GM12872 (cell line): ENCODE data around the gene SMIM21.

Source experiments
- TF ChIP-seq, protein P1 (sequence below): IDR thresholded peaks from 3 replicates; pipeline ENCODE4 v1.5.1; 2011; ENCODE audit warnings: low read depth, mild to moderate bottlenecking, low read length, moderate library complexity; ENCODE audit not compliant: insufficient read depth

SMIM21 gene

DNA sequence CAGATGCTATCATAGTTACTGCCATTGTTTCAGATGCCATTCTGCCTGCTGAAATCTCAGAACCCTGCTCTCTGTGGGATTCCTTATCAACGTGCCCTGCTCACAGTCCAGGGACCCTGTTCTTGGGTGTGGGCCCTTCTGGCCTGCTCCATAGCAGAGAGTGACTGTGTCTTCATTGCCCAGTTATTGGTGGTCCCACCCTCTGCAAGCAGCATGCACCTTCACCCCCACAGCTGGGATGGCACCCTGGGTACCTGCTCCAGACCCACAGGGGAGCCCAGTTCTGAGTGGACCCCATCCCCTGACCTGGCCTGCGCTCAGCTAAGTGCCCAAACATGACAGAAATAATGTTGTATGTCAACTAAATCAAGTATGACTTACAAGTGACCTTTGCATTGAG, 36.6 kb downstream of the SMIM21 start:
- TF ChIP-seq, protein P1, sequence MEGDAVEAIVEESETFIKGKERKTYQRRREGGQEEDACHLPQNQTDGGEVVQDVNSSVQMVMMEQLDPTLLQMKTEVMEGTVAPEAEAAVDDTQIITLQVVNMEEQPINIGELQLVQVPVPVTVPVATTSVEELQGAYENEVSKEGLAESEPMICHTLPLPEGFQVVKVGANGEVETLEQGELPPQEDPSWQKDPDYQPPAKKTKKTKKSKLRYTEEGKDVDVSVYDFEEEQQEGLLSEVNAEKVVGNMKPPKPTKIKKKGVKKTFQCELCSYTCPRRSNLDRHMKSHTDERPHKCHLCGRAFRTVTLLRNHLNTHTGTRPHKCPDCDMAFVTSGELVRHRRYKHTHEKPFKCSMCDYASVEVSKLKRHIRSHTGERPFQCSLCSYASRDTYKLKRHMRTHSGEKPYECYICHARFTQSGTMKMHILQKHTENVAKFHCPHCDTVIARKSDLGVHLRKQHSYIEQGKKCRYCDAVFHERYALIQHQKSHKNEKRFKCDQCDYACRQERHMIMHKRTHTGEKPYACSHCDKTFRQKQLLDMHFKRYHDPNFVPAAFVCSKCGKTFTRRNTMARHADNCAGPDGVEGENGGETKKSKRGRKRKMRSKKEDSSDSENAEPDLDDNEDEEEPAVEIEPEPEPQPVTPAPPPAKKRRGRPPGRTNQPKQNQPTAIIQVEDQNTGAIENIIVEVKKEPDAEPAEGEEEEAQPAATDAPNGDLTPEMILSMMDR = no peak

DNA sequence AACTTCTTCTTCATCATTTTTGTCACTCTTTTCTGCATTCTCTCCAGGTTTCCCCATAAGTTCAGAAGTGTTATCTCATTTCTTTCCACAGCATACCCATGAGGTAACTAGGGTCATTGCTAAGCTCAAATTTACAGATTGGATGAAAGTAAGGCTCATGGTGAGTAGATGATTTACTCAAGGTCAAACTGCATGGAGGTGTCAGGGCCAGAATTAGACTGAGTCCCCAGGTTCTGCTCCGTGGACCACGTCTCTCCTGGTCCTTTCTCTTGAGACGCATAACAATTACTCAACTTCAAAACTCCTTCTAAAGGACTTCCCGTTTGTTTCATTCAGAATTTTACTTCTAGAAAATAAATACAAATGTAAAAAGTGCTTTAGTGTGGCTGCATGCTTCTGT, 43.4 kb downstream of the SMIM21 start:
- TF ChIP-seq, protein P1 = no peak

DNA sequence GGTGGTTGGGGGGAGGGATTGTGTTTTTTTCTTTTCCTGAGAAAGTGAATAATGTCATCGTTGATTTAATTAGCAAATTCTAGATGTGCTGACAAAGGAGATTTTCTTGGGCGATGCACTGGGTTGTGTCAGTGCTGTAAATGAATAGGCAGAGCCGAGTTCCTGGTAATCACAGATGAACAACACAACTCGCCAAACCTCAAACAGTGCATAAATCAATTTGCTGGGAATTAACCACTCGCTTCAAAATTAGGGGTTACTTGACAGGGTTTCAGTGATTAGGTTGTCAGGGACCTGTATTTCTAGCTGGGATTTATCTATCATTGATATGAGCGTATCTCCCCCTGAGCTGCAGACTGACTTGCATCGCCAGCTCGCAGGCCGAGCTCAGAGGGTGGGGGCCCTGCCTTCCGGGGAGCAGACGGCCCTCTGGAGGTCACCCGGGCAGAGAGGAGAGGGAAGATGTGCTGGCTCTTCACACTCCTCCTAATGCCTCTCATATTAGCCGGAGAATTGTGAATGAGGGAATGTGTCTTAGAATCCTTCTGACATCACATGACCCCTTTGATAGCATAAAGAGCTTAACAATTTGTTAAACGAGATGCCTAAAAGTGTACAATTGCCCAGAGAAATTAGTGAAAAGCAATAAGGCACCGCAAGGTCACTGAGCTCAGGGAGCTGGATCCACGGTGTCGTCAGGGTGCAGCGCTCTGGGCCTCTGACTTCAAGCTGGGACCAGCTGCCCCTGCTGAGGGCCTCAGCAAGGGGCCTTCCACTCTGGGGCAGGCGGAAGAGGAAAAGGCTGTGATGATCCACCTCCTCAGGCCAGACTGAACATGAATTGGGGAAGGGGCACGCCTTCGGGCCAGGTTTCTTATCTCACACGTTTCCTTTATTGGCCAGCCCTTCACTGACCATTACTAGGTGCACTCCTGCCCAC, 48.9 kb downstream of the SMIM21 start:
- TF ChIP-seq, protein P1 = no peak

DNA sequence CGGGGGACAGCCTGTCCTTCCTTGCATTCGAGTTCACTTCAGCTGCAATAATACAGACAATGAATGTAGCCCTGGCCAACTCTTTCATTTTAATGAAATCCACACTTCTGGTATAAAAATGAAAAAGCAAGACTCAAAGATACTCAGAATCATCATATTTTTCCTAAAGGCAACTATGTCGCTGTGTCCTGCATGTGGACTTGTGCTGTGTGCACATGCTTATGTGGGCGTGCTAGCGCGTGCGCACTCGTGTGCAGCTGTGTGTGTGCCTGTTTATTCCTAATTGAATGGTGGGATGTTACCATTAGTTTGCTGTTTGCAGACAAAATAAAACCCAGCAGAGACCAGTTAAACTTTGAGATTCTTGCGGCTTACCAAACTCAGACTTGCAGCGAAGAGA, 49.6 kb downstream of the SMIM21 start:
- TF ChIP-seq, protein P1 = no peak

DNA sequence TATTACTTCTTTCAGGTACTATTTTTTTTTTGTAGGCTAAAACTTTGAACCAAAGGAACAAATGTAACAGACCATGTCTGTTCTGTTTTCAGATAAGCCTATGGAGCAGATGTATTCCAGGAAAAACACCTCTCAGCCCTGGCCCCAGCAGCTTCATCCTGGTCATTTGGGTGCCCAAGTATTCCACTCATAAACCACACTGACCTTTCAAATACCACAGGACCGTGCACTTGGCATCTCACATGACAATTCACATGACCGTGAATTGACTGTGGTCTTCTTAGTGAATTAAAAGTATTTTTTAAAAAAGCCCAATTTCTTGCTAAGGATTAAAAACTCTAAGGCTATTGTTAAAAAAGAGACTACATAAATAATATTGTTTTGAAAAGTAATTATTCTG, 50.2 kb downstream of the SMIM21 start:
- TF ChIP-seq, protein P1 = no peak

DNA sequence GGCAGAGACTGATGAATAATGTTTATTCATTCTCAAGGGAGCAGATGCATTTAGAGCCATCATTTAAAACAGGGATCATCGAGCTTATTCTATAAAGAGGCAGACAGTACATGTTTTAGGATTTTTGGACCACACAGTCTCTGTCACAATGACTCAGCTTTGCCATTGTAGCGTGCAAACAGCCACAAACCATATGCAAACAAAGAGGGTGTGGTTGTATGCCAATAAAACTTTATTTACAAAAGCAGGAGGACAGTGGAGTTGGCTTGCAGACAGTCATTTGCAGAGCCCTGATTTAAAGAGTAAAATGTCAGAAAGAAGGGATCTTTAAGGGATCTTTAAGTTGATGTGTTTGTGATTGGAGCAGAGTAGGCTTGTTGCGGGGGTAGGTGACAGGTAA, 51.5 kb downstream of the SMIM21 start:
- TF ChIP-seq, protein P1 = no peak

DNA sequence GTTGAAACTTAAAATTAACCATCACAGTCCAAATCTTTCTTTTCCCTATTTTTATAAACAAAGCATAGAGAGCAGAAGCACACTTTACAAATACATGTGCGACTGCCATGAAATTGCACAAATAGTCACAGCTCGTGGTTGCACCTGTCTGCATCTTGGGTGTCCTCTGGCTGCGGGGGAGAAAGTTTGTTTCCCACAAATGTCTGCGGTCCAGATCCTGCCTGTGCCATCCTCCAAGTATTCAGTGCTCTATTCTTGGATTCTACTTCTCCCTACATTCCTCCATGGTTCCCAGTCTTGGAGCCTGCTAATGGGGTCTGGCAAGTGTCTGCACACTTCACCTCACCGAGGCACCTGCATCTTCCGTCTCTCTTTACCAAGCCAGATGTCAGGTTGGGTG, 52.2 kb downstream of the SMIM21 start:
- TF ChIP-seq, protein P1 = no peak
